SHP77 (cell line): ENCODE results near the gene IQGAP1.
"Not testable (repeated sequence)": the region's sequence is repeated elsewhere in the genome, so short reads cannot be mapped to it uniquely, and the experiment has no call there.

ENCODE experiments used
- DNase-seq, 2 experiments: peaks; one replicate each; lab custom pipeline; 2025; lab: John Stamatoyannopoulos, UW

Gene IQGAP1

GRCh38 chr15:90387534-90388461 is at the start of gene IQGAP1:
IQGAP1 (plus strand) TSS chr15:90388242; CDS start chr15:90388342, 100 bp downstream.
- peak; percentile 90 to 94 for DNase-seq

GRCh38 chr15:90338532-90338931 is 49.5 kb upstream of the IQGAP1 start:
- no peak for DNase-seq

GRCh38 chr15:90340345-90340744 is 47.7 kb upstream of the IQGAP1 start:
- DNase-seq: peak in 1 of 2 experiments; percentile 1

GRCh38 chr15:90343302-90343790 is 44.7 kb upstream of the IQGAP1 start:
- DNase-seq: no peak

- no peak for DNase-seq
Measured at GRCh38 chr15:90344662-90345061, 43.4 kb upstream of the IQGAP1 start.

GRCh38 chr15:90345857-90346256 is 42.2 kb upstream of the IQGAP1 start:
- DNase-seq: no peak

- DNase-seq: not testable (repeated sequence)
Measured at GRCh38 chr15:90347431-90348065, 40.5 kb upstream of the IQGAP1 start.

GRCh38 chr15:90348456-90348855 is 39.6 kb upstream of the IQGAP1 start:
- DNase-seq: no peak

- DNase-seq: no peak
Measured at GRCh38 chr15:90349072-90349471, 39.0 kb upstream of the IQGAP1 start.

GRCh38 chr15:90349821-90350220 is 38.2 kb upstream of the IQGAP1 start:
- no peak for DNase-seq

- peak; percentile 54 to 59 for DNase-seq
Measured at GRCh38 chr15:90351479-90352106, 36.4 kb upstream of the IQGAP1 start.

- peak; percentile 94 to 95 for DNase-seq
Measured at GRCh38 chr15:90352107-90352893, 35.7 kb upstream of the IQGAP1 start, which contains the start of gene ZNF774. ZNF774 (plus strand) TSS chr15:90352284; CDS start chr15:90354661, 2,377 bp downstream.

- no peak for DNase-seq
Measured at GRCh38 chr15:90354986-90355385, 33.1 kb upstream of the IQGAP1 start.

- no peak for DNase-seq
Measured at GRCh38 chr15:90358124-90359033, 29.7 kb upstream of the IQGAP1 start.

GRCh38 chr15:90360746-90361145 is 27.3 kb upstream of the IQGAP1 start:
- no peak for DNase-seq

GRCh38 chr15:90362936-90363212 is 25.2 kb upstream of the IQGAP1 start:
- no peak for DNase-seq

- no peak for DNase-seq
Measured at GRCh38 chr15:90364251-90364650, 23.8 kb upstream of the IQGAP1 start.

- DNase-seq: no peak
Measured at GRCh38 chr15:90365414-90366055, 22.5 kb upstream of the IQGAP1 start.

- DNase-seq: no peak
Measured at GRCh38 chr15:90367576-90367975, 20.5 kb upstream of the IQGAP1 start.

- DNase-seq: no peak
Measured at GRCh38 chr15:90375071-90375470, 13.0 kb upstream of the IQGAP1 start.
